Measurements from ENCODE around the gene GAREM1.

Gene GAREM1

GRCh38 chr18:32391126-32391525, 79.6 kb downstream of the GAREM1 start:
- Histone ChIP-seq H3K27me3 (ENCODE audit: low read depth, low read length) (no peaks in the 10 kb centered on the region), H3K9me3 (ENCODE audit: insufficient read depth, low read length) (no peaks in the 10 kb centered on the region)
- TF ChIP-seq EZH2phosphoT487 (IDR thresholded peaks at IDR 0.05; ENCODE audit: low read depth) (no peak), CTCF (IDR thresholded peaks at IDR 0.05; ENCODE audit: low read depth, low read length) (no peak)

GRCh38 chr18:32389858-32390257, 80.8 kb downstream of the GAREM1 start:
- Histone ChIP-seq H3K9me3 (ENCODE audit: insufficient read depth, low read length) (no peaks in the 10 kb centered on the region), H3K9ac (ENCODE audit: low read length) (no peak overlapping the region)
- TF ChIP-seq CTCF (IDR thresholded peaks at IDR 0.05; ENCODE audit: low read depth, low read length) (no peak), EZH2phosphoT487 (IDR thresholded peaks at IDR 0.05; ENCODE audit: low read depth) (no peak)

More at GRCh38 chr18:32391126-32391525, 79.6 kb downstream of the GAREM1 start:
- H4K20me1 ChIP-seq (ENCODE audit: insufficient read depth, low read length) = no peaks in the 10 kb centered on the region
- no peaks in the 10 kb centered on the region for H3K79me2 ChIP-seq (ENCODE audit: low read length)
- H3K9ac ChIP-seq (ENCODE audit: low read length) = no peak overlapping the region
- H3K36me3 ChIP-seq (replicated peaks; ENCODE audit: low read depth, low read length) = no peaks in the 10 kb centered on the region
- H3K27ac ChIP-seq (ENCODE audit: low read length) = no peak overlapping the region
- H3K4me2 ChIP-seq (ENCODE audit: low read length) = no peak overlapping the region
- no peaks in the 10 kb centered on the region for H3K4me1 ChIP-seq (ENCODE audit: low read length)
- H2AFZ ChIP-seq (ENCODE audit: low read depth, low read length) = no peak overlapping the region
- no peak overlapping the region for H3K4me3 ChIP-seq (ENCODE audit: low read length)

GRCh38 chr18:32389191-32389590, 81.5 kb downstream of the GAREM1 start:
- Histone ChIP-seq H3K36me3 (replicated peaks; ENCODE audit: low read depth, low read length) (no peaks in the 10 kb centered on the region), H2AFZ (ENCODE audit: low read depth, low read length) (no peak overlapping the region), H3K9me3 (ENCODE audit: insufficient read depth, low read length) (no peaks in the 10 kb centered on the region), H4K20me1 (ENCODE audit: insufficient read depth, low read length) (no peaks in the 10 kb centered on the region), H3K9ac (ENCODE audit: low read length) (no peak overlapping the region), H3K27ac (ENCODE audit: low read length) (no peak overlapping the region), H3K27me3 (ENCODE audit: low read depth, low read length) (no peaks in the 10 kb centered on the region), H3K4me2 (ENCODE audit: low read length) (no peak overlapping the region), H3K4me3 (ENCODE audit: low read length) (no peak overlapping the region), H3K79me2 (ENCODE audit: low read length) (no peaks in the 10 kb centered on the region), H3K4me1 (ENCODE audit: low read length) (no peaks in the 10 kb centered on the region)
- TF ChIP-seq CTCF (IDR thresholded peaks at IDR 0.05; ENCODE audit: low read depth, low read length) (no peak), EZH2phosphoT487 (IDR thresholded peaks at IDR 0.05; ENCODE audit: low read depth) (no peak)

More at GRCh38 chr18:32389858-32390257, 80.8 kb downstream of the GAREM1 start:
- Histone ChIP-seq H4K20me1 (ENCODE audit: insufficient read depth, low read length) (no peaks in the 10 kb centered on the region), H3K79me2 (ENCODE audit: low read length) (no peaks in the 10 kb centered on the region), H3K27me3 (ENCODE audit: low read depth, low read length) (no peaks in the 10 kb centered on the region), H3K4me1 (ENCODE audit: low read length) (no peaks in the 10 kb centered on the region), H2AFZ (ENCODE audit: low read depth, low read length) (no peak overlapping the region), H3K27ac (ENCODE audit: low read length) (no peak overlapping the region), H3K36me3 (replicated peaks; ENCODE audit: low read depth, low read length) (no peaks in the 10 kb centered on the region), H3K4me3 (ENCODE audit: low read length) (no peak overlapping the region), H3K4me2 (ENCODE audit: low read length) (no peak overlapping the region)

- Histone ChIP-seq H3K79me2 (ENCODE audit: low read length) (no peaks in the 10 kb centered on the region), H3K9ac (ENCODE audit: low read length) (no peak overlapping the region), H3K36me3 (replicated peaks; ENCODE audit: low read depth, low read length) (no peaks in the 10 kb centered on the region), H3K4me1 (ENCODE audit: low read length) (no peaks in the 10 kb centered on the region), H3K4me3 (ENCODE audit: low read length) (no peak overlapping the region), H3K4me2 (ENCODE audit: low read length) (no peak overlapping the region), H4K20me1 (ENCODE audit: insufficient read depth, low read length) (no peaks in the 10 kb centered on the region), H3K9me3 (ENCODE audit: insufficient read depth, low read length) (no peaks in the 10 kb centered on the region), H2AFZ (ENCODE audit: low read depth, low read length) (no peak overlapping the region), H3K27me3 (ENCODE audit: low read depth, low read length) (no peaks in the 10 kb centered on the region), H3K27ac (ENCODE audit: low read length) (no peak overlapping the region)
- TF ChIP-seq EZH2phosphoT487 (IDR thresholded peaks at IDR 0.05; ENCODE audit: low read depth) (no peak), CTCF (IDR thresholded peaks at IDR 0.05; ENCODE audit: low read depth, low read length) (no peak)
Measured at GRCh38 chr18:32386471-32386870, 84.2 kb downstream of the GAREM1 start.
